NCI-H2029 treated with DMSO at 0.1 percent for 48 hours (cell line): ENCODE results near the gene FBXO42.

Experiments used
- DNase-seq: peaks from one replicate; lab custom pipeline; 2025; lab: John Stamatoyannopoulos, UW

The FBXO42 gene

DNA sequence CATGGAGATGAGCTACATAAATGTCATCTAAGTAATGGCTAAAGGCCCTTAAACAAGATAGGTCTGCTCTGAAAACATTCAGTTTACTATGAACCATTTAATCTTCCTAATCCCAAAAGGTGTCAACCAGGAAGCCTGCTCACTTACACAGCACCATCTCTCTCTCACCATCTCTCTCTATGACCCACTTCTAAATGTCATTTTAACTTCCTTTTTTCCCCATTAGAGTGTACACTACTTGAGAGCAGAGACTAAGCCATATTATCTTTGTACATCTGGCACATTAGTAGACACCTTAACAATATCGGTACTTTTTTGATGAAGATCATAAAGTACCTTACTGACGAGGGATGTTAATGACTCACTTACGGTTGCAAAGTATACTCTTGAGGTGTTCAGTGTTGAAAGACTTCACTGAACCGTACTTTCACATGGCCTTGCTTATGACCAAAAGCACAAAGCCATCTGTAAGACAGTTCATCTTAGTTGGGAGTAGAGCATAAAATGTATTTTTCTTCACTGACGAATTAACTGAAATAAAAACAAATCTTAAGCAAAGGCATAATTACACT lies 25.4 kb downstream of the FBXO42 start:
- no peak for DNase-seq

DNA sequence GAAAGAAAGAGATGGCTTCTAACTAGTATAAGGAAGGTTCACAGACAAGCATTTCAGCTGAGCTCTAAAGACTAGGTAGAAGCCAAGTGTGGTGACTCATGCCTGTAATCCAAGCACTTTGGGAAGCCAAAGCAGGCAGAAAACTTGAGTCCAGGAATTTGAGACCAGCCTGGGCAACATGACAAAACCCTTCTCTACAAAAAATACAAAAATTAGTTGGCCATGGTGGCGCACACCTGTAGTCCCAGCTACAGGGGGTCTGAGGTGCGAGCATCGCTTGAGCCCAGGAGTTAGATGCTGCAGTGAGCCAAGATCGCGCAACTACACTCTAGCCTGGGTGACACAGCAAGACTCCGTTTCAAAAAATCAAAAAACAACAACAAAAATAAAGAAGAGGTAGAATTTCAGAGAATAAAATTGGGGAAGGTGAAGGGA lies 27.8 kb downstream of the FBXO42 start:
- DNase-seq: no peak

DNA sequence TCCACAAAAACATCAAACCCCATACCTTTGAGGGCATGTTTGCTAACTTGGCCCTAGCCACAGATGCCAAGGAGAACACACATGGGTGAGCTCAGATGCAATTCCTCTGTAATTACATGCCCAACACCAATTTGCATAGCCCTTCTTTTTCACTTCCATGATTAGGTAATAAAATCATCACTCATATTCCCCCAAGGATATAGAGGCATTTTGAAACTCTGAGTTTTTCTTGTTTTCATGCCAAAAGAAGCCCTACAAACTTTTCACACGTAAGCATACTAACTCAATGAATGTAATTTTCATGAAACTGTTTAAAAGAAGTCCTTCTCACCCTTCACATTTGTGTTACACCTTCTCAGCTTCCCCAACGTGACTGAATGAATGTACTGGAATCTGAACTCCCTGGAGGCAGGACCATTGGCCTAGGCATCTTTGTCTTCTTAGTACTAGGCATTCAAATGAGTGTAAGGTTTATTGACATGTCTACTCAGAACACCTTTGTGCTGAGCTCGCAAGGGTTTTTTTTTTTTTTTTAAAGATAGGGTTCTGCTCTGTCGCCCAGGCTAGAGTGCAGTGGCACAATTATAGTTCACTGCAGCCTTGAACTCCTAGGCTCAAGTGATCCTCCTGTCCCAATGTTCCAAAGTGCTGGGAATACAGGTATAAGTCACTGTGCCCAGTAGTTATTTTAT lies 31.0 kb downstream of the FBXO42 start:
- DNase-seq: no peak

DNA sequence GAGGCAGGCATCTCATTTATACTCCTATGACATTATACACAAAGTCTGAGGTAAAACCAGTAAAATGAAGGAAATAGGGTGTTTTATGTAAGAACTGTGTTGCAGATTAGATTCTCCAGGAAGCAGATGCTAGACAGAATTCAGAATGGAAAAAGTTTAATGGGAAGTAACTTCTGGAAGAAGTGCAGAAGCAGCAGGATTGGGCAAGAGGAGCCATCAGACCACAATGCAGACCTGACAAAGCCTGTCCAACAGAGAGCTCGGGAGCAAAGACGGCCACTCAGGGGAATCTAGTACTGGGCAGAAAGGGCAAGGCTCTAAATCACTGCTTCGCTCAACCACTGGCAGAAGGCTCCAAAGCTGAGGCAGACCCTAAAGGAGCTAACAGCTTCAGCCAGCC lies 33.7 kb downstream of the FBXO42 start:
- no peak for DNase-seq

DNA sequence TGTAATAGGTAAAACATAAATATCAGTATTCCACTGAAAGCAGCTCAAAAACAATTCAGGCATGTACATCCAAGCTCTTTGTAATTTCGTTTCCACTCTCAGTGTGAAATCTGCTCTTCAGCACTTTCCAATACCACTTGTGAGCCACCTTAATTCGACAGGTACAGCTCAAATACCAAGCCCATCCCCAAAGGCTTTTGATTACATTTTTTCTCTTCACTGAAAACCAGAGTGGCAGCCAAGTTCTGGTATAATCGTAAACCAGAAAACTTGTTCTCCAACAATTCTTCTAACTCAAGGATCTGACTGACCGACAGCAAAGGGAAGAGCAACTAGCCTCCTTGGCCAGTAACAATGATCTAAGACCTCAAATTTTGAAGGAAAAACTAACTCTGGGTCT lies 36.8 kb downstream of the FBXO42 start:
- DNase-seq: no peak

DNA sequence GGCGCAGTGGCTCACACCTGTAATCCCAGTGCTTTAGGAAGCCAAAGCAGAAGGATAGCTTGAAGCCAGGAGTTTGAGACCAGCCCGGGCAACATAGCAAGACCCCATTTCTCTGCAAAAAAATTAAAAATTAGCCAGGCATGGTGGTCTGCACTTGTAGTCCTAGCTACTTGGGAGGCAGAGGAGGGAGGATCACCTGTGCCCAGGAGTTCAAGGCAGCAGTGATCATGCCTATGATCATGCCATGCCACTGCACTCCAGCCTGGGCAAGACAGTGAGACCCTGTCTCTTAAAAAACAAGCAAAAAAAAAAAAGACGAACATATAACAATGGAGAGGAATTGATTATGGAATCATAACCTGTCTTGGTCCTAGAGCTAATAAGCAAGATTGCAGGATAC lies 45.1 kb downstream of the FBXO42 start:
- DNase-seq: no peak

GRCh38 chr1:16302709-16303627 lies 49.3 kb downstream of the FBXO42 start:
- DNase-seq: no peak

GRCh38 chr1:16300436-16300835 lies 51.8 kb downstream of the FBXO42 start:
- no peak for DNase-seq

- no peak for DNase-seq
These were observed 53.6 kb downstream of the FBXO42 start for GRCh38 chr1:16298653-16299052.

- no peak for DNase-seq
These were observed 55.6 kb downstream of the FBXO42 start for GRCh38 chr1:16296643-16297042.

DNA sequence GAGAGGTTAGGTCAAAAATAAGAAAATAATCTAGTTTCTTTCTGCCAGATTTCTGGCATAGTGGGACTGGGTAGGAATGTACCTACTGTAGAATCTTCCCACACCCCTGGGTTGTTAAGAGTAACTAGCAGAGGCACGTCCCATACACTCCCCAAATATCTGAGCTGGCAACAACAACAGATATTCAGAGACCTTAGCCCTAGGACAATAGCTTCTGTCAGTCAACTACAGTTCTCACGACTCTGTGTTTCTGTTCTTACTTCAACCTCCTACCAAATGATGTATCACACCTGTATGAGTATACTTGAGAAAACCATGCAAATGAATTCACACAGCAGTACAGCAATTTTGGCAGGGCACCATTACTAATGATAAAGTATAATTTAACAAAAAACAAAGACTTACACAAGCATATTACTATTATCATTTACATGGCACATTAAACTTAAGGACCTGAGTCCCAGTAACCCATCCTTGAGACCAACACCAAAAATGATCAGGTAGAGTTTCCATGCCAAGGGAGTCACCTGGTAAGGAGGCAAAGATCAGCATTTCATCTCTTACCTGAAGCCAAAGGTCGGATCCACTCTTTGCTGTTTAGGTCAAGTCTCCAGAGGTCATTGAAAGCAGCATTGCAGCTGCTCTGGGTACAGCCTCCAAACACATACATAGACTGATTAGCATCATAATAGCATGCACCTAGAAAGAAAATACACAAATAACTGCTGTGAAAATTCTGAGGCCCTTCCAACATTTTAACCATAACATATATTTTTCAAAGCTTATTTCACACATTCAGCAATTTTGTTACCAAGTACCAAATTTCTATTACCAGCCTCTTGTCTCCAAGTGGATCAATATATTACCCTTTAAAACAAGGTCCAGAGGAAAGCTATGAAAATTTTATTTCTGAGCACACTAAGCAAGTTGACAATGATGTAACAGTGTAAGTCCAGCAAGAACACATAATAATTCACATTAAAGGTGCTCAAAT lies 57.8 kb downstream of the FBXO42 start:
- no peak for DNase-seq

GRCh38 chr1:16293538-16293937 lies 58.7 kb downstream of the FBXO42 start:
- DNase-seq: no peak

- DNase-seq: no peak
These were observed 59.5 kb downstream of the FBXO42 start for GRCh38 chr1:16292739-16293138.

DNA sequence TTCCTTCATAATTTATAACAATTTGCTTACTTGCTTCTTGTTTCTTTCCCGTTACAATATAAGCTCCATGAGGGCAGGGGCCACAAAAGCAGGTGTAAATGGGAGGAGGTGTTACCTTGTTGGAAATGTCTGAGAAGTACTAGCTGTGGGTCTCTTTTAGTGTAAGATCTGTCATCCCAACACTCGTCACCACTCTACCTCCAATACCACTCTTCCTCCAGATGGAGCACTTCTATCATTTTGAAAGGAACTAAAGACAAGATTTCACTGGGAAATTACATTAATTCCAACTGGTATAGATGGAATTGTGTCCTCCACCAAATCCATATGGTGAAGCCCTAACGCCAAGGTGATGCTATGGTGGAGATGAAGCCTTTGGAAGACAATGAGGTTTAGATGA lies 62.3 kb downstream of the FBXO42 start:
- no peak for DNase-seq

GRCh38 chr1:16286122-16286521 lies 66.2 kb downstream of the FBXO42 start:
- no peak for DNase-seq

- no peak for DNase-seq
These were observed 70.5 kb downstream of the FBXO42 start for GRCh38 chr1:16281765-16282164.

DNA sequence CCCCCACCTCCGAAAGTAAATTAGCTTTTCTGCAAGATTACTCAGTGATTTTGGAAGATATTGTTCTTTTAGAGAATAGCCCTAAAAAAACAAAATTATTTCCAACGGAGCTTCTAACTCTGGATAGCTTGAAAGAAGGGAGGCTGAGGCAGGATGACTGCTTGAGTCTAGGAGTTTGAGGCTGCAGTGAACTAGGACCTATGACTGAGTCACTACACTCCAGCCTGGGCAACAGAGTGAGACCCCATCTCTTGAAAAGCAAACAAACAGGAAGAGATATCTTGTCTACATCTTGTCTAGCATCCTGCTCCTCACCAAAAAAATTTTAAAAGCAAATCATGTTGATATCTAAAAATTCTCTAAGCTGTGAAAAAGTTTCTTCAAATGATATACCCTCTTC lies 73.1 kb downstream of the FBXO42 start:
- no peak for DNase-seq

DNA sequence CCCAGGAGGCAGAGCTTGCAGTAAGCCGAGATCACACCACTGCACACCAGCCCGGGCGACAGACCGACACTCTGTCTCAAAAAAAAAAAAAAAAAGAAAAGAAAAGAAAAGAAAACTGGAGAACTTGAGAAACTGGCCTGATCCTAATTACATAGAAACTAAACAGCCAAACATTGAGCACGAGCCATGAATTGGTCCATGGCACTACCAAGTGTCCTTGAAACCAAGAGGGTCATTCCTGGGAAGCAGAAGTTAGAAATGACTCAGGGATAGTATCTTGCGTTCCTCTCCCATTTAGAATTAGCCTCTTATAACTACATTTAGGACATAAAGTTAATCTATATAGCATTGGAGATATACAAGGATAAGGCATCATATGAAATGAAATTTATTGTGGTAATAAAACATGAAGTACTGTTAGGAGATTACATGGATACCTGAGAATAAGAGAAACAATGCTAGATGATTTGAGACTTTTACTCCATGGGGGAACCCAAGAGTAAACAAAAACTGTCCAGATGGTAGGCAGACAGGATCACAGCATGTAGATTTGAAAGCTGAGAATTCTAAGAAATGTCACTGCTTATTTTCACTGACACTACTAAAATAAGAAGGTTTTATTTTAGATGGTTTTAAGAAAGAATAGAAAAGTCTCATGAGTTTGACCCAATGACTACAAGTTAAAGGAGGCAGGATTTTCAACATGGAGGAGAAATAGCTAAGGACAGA lies 75.8 kb downstream of the FBXO42 start:
- no peak for DNase-seq

GRCh38 chr1:16275591-16275990 lies 76.7 kb downstream of the FBXO42 start:
- no peak for DNase-seq

DNA sequence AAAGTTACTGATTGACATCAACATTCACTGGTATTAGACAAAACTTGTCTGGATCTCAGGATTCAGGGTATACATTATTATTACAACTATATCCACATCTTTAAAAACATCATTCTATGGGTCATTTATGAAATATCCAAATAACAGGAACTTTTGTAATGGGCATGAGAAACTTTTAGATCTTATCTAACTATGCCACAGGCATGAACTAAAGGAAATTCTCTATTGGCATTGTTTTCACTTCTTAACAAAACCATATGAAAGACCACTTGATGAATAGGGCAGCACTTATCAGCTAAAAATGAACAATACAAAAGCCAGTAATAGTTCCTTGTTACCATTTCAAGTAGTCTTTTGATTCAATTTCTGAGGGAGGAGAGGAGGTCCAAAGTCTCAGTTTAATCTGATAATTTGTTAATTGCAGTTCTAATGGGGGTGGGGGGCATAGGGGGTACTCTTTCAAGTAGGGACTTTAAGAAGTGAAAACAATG lies 84.5 kb downstream of the FBXO42 start:
- DNase-seq: no peak
